GM21723 (cell line): ENCODE measurements around the gene SNTB2.

Experiments
- ATAC-seq: cut with Tn5 transposase; IDR thresholded peaks from one replicate; pipeline ENCODE4 v1.9.1; 2021; ENCODE audit warnings: mild to moderate bottlenecking, moderate library complexity; ENCODE audit not compliant: unreplicated experiment

Gene SNTB2

GRCh38 chr16:69316595-69317034 lies 129.7 kb downstream of the SNTB2 start:
- no peak for ATAC-seq

GRCh38 chr16:69318177-69318910 lies 131.4 kb downstream of the SNTB2 start:
- ATAC-seq, result no peak

DNA sequence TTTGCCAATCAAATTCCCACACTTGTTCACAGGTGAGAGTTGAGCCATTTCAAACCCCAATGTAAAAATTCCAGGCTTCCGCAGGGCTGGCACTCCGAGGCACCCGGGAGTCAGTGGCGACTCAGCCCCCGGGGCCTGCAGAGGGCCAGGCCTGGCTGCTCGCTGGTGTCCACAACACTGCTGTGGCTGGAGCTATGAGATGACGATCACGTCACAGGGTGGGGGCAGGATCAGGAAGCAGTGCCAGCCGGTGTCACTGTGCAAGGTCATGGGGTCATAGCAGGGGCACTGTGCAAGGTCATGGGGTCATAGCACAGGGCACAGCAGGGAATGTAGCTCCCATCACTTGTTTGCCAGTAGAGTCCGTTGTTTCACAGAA lies 131.9 kb downstream of the SNTB2 start:
- ATAC-seq, result no peak

DNA sequence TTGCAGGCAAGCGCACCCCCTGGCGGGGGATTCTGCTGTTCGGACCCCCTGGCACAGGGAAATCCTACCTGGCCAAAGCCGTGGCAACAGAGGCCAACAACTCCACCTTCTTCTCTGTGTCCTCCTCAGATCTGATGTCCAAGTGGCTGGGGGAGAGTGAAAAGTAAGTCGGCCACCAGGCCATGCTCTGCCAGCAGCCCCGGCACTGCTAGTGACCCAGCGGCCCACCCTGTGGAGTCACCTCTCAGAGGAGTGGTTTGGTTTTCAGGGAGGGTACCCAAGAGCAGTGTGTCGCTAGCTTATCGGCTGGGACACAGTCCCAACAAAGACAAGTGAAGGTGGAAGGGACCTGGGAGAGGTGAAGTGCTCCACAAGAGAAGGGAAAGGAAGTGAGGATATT lies 132.4 kb downstream of the SNTB2 start:
- ATAC-seq, result no peak

- ATAC-seq, result no peak
Measured at GRCh38 chr16:69319826-69320739, 133.1 kb downstream of the SNTB2 start.

DNA sequence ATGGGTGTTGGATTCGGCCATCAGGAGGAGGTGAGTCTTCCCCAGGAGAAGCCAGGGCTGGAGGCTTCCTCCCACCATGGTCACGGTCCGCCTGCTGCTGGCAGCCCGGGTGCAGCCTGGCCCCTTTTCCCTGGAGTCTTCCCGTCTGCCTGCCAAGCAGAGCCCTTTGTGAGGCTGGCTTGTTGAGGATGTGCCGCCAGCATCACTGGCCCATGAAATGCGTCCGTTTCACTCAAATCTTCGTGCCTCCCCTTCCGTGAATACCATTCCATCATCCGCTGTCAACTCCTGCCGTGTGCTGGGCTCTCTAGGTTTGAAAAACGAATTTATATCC lies 133.7 kb downstream of the SNTB2 start:
- ATAC-seq, result no peak

- ATAC-seq, result no peak
Measured at GRCh38 chr16:69321080-69321479, 134.1 kb downstream of the SNTB2 start.

- ATAC-seq, result no peak
Measured at GRCh38 chr16:69322343-69322742, 135.4 kb downstream of the SNTB2 start.

- ATAC-seq, result no peak
Measured at GRCh38 chr16:69323415-69323814, 136.5 kb downstream of the SNTB2 start.

DNA sequence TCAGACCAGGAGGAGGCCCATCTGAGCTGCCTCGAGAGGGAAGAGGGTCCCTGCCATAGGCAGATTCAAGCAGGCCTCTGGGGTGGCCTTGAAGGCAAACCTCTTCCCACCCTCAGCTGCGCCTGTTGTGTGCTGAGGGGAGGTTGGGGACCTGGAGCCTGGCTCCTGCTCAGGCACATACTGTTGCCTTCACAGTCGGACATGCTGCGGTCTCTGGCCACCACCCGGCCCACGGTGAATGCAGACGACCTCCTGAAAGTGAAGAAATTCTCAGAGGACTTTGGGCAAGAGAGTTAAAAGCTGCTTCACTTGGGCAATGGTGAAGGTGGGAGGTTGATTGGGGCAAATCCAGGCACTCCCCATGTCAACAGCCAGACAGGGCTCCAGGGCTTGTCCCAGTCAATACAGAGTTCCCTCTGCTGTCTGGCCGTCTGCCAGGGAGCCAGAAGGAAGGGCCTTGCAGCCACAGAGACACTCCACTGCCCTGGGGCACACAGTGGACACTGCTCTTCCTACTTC lies 137.1 kb downstream of the SNTB2 start:
- no peak for ATAC-seq

DNA sequence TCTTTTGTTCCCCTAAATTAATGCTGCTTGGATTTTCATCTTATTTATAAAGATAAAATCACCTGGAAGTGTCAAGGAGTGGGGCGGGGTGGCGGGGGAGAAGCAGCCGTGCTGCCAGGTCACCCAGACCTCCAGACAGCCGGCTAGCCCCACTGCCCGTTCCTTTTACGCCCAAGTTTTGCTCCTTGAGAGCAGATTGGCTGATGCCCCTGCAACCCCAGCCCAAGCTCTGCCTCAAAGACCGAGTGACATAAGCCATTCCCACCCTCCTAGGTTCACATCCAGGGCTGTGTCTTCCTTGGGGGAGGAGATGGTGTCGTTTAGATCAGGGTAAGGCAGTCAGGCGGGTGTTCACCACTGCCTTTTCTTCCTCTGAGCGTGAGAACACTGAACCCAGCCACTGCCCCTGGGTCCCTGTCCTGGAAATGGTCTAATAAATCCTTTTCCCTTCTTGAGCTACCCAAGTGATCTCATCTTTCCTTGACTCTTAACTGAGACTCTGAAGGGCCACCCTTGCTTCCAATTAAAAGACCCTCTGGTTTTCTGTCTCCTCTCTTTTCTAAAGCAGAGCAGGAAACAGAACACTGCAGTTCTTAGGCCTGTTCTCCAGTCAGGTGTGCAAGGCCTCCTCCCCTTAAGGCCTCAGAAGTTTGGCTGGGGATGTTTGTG lies 137.8 kb downstream of the SNTB2 start:
- no peak for ATAC-seq

DNA sequence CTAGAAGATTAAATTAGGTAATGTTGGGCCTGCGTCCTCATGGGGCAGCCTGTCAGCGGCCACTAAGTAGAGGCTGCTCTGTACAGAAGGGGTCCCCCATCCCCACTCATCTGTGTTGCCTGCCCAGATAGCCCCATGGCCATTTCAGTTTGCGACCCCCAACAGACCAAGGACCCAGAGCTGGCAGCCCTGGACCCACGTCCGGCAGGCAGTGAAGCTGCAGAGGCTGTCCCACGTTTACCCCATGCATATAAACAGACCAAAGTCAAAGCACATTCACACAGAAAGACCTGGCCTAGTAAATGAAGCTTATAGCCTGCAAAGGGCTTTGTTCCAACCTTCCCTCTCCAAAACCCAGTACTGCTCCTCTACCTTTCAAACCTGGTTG lies 138.8 kb downstream of the SNTB2 start:
- no peak for ATAC-seq

GRCh38 chr16:69326172-69326873 lies 139.4 kb downstream of the SNTB2 start:
- ATAC-seq, result no peak

DNA sequence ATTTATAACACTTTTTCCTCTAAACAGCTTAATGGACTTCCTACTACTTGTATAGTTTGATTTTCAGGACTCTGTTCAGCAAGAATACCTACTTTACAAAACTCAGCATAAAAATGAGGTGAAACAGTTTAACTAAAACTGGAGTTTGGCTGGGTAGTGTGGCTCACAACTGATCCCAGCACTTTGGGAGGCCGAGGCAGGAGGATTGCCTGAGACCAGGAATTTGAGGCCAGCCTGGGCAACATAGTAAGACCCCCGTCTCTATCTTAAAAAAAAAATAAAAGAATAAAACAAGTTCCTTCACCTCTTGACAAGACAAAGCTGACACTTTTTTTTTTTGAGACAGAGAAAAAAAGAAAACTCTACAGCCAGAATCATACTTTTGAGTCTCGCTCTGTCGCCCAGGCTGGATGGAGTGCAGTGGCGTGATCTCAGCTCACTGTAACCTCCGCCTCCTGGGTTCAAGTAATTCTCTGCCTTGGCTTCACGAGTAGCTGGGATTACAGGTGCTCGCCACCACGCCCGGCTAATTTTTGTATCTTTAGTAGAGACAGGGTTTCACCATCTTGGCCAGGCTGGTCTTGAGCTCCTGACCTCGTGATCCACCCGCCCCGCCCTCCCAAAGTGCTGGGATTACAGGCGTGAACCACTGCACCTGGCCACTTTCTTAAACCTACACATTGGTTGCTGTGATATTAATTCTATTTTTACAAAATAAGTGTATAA lies 140.8 kb downstream of the SNTB2 start:
- no peak for ATAC-seq

DNA sequence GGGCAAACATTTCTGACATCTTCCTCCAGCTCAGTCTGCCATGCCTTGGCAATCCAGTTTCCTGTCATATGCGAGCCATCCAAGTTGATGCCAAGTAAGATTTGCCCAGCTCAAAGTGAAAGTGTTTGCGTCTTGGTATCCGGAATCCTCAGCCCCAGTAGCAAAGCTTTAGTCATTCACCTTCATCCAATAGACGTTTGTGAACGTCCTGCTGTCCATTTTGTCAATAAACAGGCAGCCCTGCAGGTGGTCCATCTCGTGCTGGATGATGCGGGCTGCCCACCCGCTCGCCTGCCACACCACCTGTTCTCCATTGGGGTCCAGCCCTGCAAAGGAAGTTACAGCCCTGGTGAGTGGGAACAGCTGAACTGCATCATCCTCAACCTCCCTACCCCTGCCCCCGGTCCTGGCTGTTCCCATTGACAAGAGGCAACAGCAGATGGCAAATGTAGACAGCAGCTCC lies 141.9 kb downstream of the SNTB2 start:
- no peak for ATAC-seq

DNA sequence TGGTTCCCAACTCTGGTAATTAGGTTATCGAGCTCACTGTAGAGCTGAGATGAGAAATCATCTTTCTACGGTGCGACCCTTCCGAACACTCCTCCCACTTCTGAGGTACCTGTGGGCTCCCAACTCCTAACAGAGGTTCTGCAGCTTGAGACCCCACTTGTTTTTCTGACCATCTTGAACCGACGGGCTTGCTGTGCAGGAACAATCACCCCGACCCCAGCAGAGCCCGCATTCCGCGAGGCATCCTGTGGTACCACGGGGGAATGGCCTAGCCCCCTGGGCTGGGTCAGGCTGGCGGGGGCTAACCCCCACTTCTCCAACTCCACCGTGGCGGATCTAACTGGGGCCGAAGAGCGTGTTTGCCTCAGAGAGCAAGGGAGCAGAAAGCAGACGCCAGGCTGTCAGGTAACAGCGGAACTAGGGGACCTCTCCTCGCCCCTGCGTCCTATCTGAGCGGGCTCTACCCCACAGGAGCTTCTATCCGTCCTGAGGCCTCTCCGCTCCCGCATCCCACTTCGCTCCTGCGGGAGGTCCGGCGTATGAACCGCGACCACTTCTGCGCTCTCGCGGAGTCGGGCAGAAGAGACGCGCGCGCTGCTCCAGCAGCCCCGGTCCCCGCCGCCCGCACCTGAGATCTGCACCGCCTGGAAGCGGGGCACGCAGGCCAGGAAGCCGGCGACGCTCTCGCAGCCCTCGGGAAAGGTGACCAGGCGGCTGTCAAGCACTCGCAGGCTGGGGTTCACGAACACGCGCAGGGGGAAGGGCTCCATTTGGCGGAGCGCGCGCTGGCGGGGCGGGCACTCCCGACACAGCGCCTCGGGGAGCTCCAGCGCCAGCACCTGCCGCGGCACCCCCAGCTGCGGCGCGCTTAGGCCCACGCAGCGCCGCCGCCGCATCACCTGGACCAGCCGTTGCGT lies 142.7 kb downstream of the SNTB2 start:
- peak; percentile 43 for ATAC-seq

DNA sequence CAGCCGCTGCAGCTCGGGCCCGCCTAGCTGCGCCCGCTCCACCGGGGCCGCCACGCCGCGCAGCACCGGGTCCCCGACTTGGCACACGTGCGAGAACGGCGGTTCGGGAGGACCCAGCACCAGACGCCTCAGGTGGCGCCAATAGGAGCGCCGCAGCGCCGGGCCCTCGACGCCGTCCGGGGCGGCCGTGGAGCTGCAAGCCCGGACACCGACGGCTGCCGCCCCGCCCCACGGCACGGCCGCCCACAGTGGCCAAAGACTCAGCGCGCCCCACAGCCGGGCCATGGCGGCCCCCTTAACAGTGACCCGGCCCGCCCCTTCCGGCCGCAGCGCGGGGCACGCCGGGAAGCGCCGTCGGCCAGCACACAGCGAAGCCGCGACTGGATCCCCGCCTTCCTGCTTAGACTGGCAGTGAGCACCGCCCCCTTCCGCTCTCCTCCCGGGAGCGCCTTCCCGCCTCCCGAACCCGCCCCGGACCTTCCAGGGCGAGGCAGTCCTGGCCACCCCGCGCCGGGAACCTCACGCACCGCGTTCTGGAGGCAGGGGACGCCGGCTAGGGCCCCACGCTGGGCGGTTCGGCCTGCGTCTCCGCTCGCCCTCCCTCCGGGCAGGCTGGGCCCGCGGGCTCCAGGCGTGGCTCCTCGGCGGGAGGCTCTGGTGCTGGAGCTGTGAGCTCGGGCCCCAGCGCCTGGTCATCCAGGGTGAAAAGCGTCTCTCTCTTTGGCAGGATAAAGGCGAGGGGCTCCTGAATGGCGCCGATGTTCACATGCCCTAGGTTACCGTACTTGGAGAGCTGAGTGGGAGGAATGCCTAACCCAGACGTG lies 143.5 kb downstream of the SNTB2 start, which contains the start of gene PDF:
Gene PDF, minus strand, starts transcription at position 303 of the 824 bp plus-strand sequence. Its CDS starts 18 bp downstream, at position 285.
- ATAC-seq, result peak; percentile 92

- no peak for ATAC-seq
Measured at GRCh38 chr16:69334696-69335095, 147.7 kb downstream of the SNTB2 start.
